Prostate gland (tissue), 2 donors: ENCODE data around the gene CDKN2AIPNL.

Experiments used
- POLR2A ChIP-seq: fragments of 450-650 bp; IDR thresholded peaks from one replicate; pipeline ENCODE4 v1.6.1; 2016; ENCODE audit warnings: antibody characterized with exemption, mild to moderate bottlenecking
- TF ChIP-seq, protein P1 (sequence below), 4 experiments: fragments of 200-600 bp in 2 of 4; fragments of 450-650 bp in 2 of 4; sonication (generic) in 2 of 4; IDR thresholded peaks; 1 replicate in 3 of 4; 2 replicates in 1 of 4; pipeline ENCODE4 v1.5.1; 2016 to 2019; ENCODE audit warnings: antibody characterized with exemption in 4 of 4, mild to moderate bottlenecking in 2 of 4, moderate library complexity in 2 of 4

DNA sequence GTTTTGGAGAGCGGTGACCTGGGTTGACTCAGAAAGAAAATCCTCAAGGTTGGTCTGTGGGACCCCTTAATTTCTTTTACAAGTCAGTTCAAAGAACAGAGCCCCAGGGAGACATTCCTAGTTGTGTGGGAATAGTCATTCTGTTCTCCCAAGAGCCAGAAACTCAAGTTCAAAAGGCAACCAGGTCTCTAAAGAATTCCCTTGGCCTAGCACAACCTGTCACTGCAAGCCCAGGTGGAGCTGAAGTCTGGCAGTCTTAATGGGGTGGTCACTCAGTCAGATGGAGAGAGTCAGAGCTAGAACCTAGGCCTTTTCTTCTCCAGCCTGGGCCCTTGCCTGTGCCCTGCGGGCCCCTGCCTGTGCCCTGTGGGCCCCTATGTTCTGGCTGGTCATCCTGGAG is 37.5 kb upstream of the CDKN2AIPNL start:
- TF ChIP-seq, protein P1, sequence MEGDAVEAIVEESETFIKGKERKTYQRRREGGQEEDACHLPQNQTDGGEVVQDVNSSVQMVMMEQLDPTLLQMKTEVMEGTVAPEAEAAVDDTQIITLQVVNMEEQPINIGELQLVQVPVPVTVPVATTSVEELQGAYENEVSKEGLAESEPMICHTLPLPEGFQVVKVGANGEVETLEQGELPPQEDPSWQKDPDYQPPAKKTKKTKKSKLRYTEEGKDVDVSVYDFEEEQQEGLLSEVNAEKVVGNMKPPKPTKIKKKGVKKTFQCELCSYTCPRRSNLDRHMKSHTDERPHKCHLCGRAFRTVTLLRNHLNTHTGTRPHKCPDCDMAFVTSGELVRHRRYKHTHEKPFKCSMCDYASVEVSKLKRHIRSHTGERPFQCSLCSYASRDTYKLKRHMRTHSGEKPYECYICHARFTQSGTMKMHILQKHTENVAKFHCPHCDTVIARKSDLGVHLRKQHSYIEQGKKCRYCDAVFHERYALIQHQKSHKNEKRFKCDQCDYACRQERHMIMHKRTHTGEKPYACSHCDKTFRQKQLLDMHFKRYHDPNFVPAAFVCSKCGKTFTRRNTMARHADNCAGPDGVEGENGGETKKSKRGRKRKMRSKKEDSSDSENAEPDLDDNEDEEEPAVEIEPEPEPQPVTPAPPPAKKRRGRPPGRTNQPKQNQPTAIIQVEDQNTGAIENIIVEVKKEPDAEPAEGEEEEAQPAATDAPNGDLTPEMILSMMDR (IDR thresholded peaks at IDR 0.05), result no peak
- no peak for TF ChIP-seq POLR2A
